ENCODE measurements around the gene C3AR1. TPM values are rescaled to one million over a fixed set of nuclear protein-coding genes. Genes with fewer than 3 reads are reported as not detected.

The C3AR1 gene
- total and polyA plus RNA-seq, 7 donors = 6.6 to 27.3 (median 10.0) TPM

GRCh38 chr12:8045952-8046944 is 19.9 kb downstream of the C3AR1 start:
- H3K36me3 ChIP-seq = peaks cover 32 to 97% (median 78%) of the 10 kb centered on the region in 4 donors
- no peaks in the 10 kb centered on the region for H3K27me3 ChIP-seq
- DNase-seq = peak; percentile 81
- peaks cover 0 to 6% (median 0%) of the 10 kb centered on the region in 4 donors for H3K4me1 ChIP-seq
- H3K9me3 ChIP-seq = no peaks in the 10 kb centered on the region
- TF ChIP-seq CTCF (IDR thresholded peaks at IDR 0.05) = peak; percentile 32 to 92 (median 66)
- TF ChIP-seq POLR2A (IDR thresholded peaks at IDR 0.05) = no peak
- H3K4me3 ChIP-seq = no peak overlapping the region
- intact Hi-C loops (cut with DNase I) = loop anchor here (5.0 kb wide), 1 partner anchor 36 kb away; the partner anchor contains the start of gene NECAP1
- no peak overlapping the region for H3K27ac ChIP-seq
- 52 to 53% methylated on average over 8 of the region's 8 CpGs for WGBS, 2 donors

GRCh38 chr12:8040791-8041190 is 25.4 kb downstream of the C3AR1 start:
- Histone ChIP-seq H3K27ac (no peak overlapping the region), H3K4me3 (no peak overlapping the region), H3K36me3 (peaks cover 10 to 60% (median 50%) of the 10 kb centered on the region in 4 donors), H3K4me1 (peaks cover 0 to 39% (median 38%) of the 10 kb centered on the region in 4 donors), H3K27me3 (no peaks in the 10 kb centered on the region), H3K9me3 (no peaks in the 10 kb centered on the region)
- DNase-seq = no peak
- intact Hi-C loops (cut with DNase I) = no loop called here
- TF ChIP-seq EP300 (IDR thresholded peaks at IDR 0.05) (no peak), POLR2A (IDR thresholded peaks at IDR 0.05) (no peak), POLR2AphosphoS5 (IDR thresholded peaks at IDR 0.05) (no peak), CTCF (IDR thresholded peaks at IDR 0.05) (no peak)
- WGBS, 2 donors = 86 to 89% methylated on average over 1 of the region's 1 CpG

- H3K4me1 ChIP-seq = peaks cover 0 to 60% (median 59%) of the 10 kb centered on the region in 4 donors
- no peaks in the 10 kb centered on the region for H3K27me3 ChIP-seq
- H3K4me3 ChIP-seq = peak overlapping the region in 3 of 4 donors; percentile 18 to 33 (median 23)
- peak; percentile 87 for DNase-seq
- no peaks in the 10 kb centered on the region for H3K9me3 ChIP-seq
- intact Hi-C loops (cut with DNase I) = loop anchor here (5.0 kb wide), 2 partner anchors 204 to 659 kb away; partner anchors contain the start of gene RIMKLB
- TF ChIP-seq POLR2AphosphoS5 (IDR thresholded peaks at IDR 0.05) (peak in 1 of 4 donors; percentile 20), EP300 (IDR thresholded peaks at IDR 0.05) (no peak)
- peak overlapping the region; percentile 73 to 98 (median 96) for H3K27ac ChIP-seq
- peaks cover 6 to 39% (median 30%) of the 10 kb centered on the region in 4 donors for H3K36me3 ChIP-seq
- 9 to 18% methylated on average over 13 of the region's 13 CpGs for WGBS, 2 donors
Observed at GRCh38 chr12:8038659-8039114, 27.5 kb downstream of the C3AR1 start.

GRCh38 chr12:8037947-8038346 is 28.2 kb downstream of the C3AR1 start:
- intact Hi-C loops (cut with DNase I) = loop anchor here (5.0 kb wide), 2 partner anchors 204 to 659 kb away; partner anchors contain the start of gene RIMKLB
- 75 to 85% methylated on average over 6 of the region's 6 CpGs for WGBS, 2 donors
- Histone ChIP-seq H3K27ac (peak overlapping the region; percentile 73 to 98 (median 96)), H3K27me3 (no peaks in the 10 kb centered on the region), H3K4me3 (peak overlapping the region in 1 of 4 donors; percentile 33), H3K4me1 (peaks cover 0 to 62% (median 60%) of the 10 kb centered on the region in 4 donors), H3K9me3 (no peaks in the 10 kb centered on the region), H3K36me3 (peaks cover 0 to 32% (median 25%) of the 10 kb centered on the region in 4 donors)
- TF ChIP-seq POLR2AphosphoS5 (IDR thresholded peaks at IDR 0.05) = no peak
- TF ChIP-seq CTCF (IDR thresholded peaks at IDR 0.05) = no peak
- no peak for TF ChIP-seq EP300 (IDR thresholded peaks at IDR 0.05)
- TF ChIP-seq POLR2A (IDR thresholded peaks at IDR 0.05) = no peak
- DNase-seq = no peak
